ENCODE results near the gene TBXAS1. TPM values are rescaled to one million over a fixed set of nuclear protein-coding genes. Genes with fewer than 3 reads are reported as not detected.
"Not testable (repeated sequence)": the region's sequence is repeated elsewhere in the genome, so short reads cannot be mapped to it uniquely, and the experiment has no call there.

Gene TBXAS1
- total RNA-seq, 2 donors from 2014 or later: 19.3 to 44.1 TPM

- no peaks in the 10 kb centered on the region for H3K36me3 ChIP-seq
- H3K9me3 ChIP-seq: no peaks in the 10 kb centered on the region
- WGBS: 68% methylated on average over 4 of the region's 4 CpGs
- intact Hi-C loops (cut with DNase I): no loop called here
- H3K4me1 ChIP-seq (replicated peaks): no peaks in the 10 kb centered on the region
- no peak for TF ChIP-seq CTCF (IDR thresholded peaks at IDR 0.05)
- TF ChIP-seq POLR2AphosphoS5 (IDR thresholded peaks at IDR 0.05): no peak
- no peaks in the 10 kb centered on the region for H3K27me3 ChIP-seq (replicated peaks; ENCODE audit: insufficient read depth)
- no peak overlapping the region for H3K27ac ChIP-seq
- H3K4me3 ChIP-seq: no peak overlapping the region
- no peak for DNase-seq (ENCODE audit: low spot score)
Measured at GRCh38 chr7:139902436-139903102, 73.5 kb downstream of the TBXAS1 start.

- H3K36me3 ChIP-seq; intact Hi-C loops (cut with DNase I); H3K4me1 ChIP-seq (replicated peaks); H3K27ac ChIP-seq; H3K27me3 ChIP-seq (replicated peaks; ENCODE audit: insufficient read depth); DNase-seq (ENCODE audit: low spot score); H3K4me3 ChIP-seq; H3K9me3 ChIP-seq: not testable (repeated sequence)
- 80% methylated on average over 2 of the region's 2 CpGs for WGBS
Measured at GRCh38 chr7:139903103-139903477, 74.0 kb downstream of the TBXAS1 start.

DNA sequence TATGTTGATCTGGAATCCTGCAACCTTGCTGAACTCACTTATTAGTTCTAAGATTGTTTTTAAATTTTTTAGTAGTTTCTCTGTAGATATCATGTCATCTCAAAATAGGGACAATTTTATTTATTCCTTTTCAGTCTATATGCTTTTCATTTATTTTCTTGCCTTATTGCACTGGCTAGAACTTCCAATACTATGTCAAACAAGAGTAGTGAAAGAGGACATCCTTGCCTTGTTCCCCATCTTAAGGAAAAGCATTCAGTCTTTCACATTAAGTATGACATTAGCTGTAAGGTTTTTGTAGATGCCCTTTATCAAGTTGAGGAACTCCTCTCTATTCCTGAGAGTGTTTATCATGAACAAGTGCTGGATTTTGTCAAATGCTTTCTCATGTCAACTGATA, 77.8 kb downstream of the TBXAS1 start:
- no peaks in the 10 kb centered on the region for H3K9me3 ChIP-seq
- intact Hi-C loops (cut with DNase I): no loop called here
- H3K4me1 ChIP-seq (replicated peaks): no peaks in the 10 kb centered on the region
- no peaks in the 10 kb centered on the region for H3K36me3 ChIP-seq
- H3K4me3 ChIP-seq: no peak overlapping the region
- DNase-seq (ENCODE audit: low spot score): no peak
- TF ChIP-seq CTCF (IDR thresholded peaks at IDR 0.05) (no peak), POLR2A (IDR thresholded peaks at IDR 0.05) (no peak), POLR2AphosphoS5 (IDR thresholded peaks at IDR 0.05) (no peak)
- H3K27ac ChIP-seq: no peak overlapping the region
- H3K27me3 ChIP-seq (replicated peaks; ENCODE audit: insufficient read depth): no peaks in the 10 kb centered on the region

DNA sequence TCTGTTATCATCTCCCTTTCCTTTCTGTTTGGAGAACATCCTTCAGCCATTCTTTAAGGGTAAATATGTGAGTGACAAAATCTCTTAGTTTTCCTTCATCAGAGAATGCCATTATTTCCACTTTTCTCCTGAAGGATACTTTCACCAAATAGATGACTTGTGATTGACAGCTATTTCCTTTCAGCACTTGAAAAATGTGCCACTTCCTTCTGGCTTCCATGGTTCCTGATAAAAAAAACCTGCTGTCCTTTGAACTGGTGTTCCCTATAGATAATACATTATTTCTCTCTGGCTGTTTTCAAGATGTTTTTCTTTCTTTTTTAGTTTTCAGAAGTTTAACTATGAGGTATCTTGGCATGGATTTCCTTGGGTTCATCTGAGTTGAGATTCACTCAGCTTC, 79.7 kb downstream of the TBXAS1 start:
- intact Hi-C loops (cut with DNase I): no loop called here
- no peaks in the 10 kb centered on the region for H3K4me1 ChIP-seq (replicated peaks)
- H3K9me3 ChIP-seq: no peaks in the 10 kb centered on the region
- no peak overlapping the region for H3K4me3 ChIP-seq
- no peak for TF ChIP-seq POLR2AphosphoS5 (IDR thresholded peaks at IDR 0.05)
- no peaks in the 10 kb centered on the region for H3K36me3 ChIP-seq
- H3K27ac ChIP-seq: no peak overlapping the region
- DNase-seq (ENCODE audit: low spot score): no peak
- no peaks in the 10 kb centered on the region for H3K27me3 ChIP-seq (replicated peaks; ENCODE audit: insufficient read depth)

GRCh38 chr7:139909379-139910050, 80.5 kb downstream of the TBXAS1 start:
- H3K9me3 ChIP-seq: no peaks in the 10 kb centered on the region
- H3K36me3 ChIP-seq: no peaks in the 10 kb centered on the region
- DNase-seq (ENCODE audit: low spot score): no peak
- no peaks in the 10 kb centered on the region for H3K4me1 ChIP-seq (replicated peaks)
- WGBS: 38% methylated on average over 6 of the region's 6 CpGs
- no peak overlapping the region for H3K27ac ChIP-seq
- no peaks in the 10 kb centered on the region for H3K27me3 ChIP-seq (replicated peaks; ENCODE audit: insufficient read depth)
- peak; percentile 18 for TF ChIP-seq POLR2AphosphoS5 (IDR thresholded peaks at IDR 0.05)
- no peak for TF ChIP-seq CTCF (IDR thresholded peaks at IDR 0.05)
- intact Hi-C loops (cut with DNase I): no loop called here
- H3K4me3 ChIP-seq: no peak overlapping the region
